Activated CD4-positive, alpha-beta T cell treated with anti-CD3 and anti-CD28 coated beads for 48 hours (primary cell): ENCODE measurements around the gene FLNB.
A peak's percentile ranks its signal among the peaks of the same experiment; 100 is the strongest.
"Not testable (repeated sequence)": the region's sequence is repeated elsewhere in the genome, so short reads cannot be mapped to it uniquely, and the experiment has no call there.

Experiments used
- DNase-seq: peaks from one replicate; pipeline ENCODE4 v3.0.0-alpha.2; 2020

The FLNB gene

DNA sequence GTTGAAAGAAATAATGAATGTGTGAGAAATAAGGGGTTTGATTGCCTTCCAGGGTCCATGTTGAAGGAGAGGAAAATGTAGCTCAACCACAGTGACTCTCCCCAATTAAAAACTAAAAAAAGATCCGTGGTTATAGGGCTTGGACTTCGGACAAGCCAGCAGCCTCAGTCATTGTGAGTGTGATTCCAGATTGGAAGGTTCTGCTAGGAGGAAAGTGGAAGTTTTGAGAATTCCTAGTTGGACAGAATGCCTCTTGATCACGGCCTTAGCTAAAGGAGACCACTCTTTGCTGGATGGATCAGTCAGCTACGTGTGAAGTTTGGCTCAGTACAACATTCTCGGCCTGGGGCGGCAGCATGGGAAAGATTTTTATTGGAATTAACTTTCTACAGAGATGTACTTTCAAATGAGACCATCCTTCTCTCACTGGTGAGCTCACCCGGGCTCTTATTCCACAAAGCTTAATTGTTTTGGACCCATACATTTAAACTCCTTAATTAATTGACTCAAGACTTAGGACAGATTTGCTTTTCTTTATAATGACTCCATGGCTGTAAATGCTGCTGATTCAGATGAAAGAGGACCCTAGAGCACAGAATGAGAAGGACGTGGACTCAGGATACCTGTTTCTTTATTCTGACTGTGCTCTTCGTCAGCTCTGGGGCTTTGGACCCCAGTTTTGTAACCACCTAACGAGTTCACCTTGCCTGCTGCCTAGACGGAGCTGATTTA lies 27.5 kb downstream of the FLNB start:
- DNase-seq = no peak

DNA sequence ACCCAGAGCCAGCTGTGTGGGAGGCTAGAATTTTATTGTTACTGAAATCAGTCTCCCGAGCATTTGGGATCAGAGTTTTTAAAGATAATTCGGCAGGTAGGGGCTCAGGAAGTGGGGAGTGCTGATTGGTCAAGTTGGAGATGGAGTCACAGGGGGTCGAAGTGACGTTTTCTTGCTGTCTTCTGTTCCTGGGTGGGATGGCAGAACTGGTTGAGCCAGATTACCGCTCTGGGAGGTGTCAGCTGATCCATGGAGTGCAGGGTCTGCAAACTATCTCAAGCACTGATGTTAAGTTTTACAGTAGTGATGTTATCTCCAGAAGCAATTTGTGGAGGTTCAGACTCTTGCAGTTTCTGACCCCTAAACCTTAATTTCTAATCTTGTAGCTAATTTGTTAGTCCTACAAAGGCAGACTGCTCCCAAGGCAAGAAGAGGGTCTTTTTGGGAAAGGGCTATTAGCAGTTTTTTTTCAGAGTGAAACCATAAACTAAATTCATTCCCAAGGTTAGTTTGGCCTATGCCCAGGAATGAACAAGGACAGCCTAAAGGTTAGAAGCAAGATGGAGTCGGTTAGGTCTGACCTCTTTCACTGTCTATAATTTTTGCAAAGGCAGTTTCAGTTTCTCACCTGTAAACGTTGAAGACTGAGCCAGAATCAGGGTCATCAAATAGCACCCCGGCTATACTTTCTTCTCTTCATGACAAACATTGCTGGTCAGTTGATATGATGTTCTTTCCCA lies 28.2 kb downstream of the FLNB start:
- DNase-seq = no peak

DNA sequence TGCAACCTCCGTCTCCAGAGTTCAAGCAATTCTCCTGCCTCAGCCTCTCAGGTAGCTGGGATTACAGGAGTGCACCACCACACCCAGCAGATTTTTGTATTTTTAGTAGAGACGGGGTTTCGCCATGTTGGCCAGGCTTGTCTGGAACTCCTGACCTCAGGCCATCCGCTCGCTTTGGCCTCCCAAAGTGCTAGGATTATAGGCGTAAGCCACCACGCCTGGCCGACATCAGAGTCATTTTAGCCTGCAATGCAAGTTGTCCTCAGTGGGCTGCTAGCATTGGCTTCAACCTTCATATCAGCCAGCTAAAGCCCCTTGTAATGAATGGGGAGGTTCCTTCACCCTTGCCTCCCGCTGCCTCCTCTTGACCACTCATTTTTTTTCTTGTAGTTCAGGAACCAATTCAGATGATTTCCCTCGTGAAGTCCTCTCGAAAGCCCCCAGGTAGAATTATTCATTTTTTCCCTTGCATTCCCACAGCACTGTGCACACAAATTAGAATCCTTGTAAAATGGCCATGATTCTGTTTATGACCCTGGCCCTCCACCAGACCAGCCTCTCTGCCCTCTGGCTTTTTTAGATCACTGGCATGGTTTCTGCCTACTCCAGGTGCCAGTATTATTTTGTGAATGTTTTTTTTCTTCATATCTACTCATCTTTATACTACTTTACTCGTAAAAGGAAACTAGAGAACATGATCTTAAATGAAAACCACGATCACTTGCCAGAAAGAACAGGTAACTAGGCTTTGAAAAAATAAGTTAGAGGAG lies 29.1 kb downstream of the FLNB start:
- DNase-seq = no peak

DNA sequence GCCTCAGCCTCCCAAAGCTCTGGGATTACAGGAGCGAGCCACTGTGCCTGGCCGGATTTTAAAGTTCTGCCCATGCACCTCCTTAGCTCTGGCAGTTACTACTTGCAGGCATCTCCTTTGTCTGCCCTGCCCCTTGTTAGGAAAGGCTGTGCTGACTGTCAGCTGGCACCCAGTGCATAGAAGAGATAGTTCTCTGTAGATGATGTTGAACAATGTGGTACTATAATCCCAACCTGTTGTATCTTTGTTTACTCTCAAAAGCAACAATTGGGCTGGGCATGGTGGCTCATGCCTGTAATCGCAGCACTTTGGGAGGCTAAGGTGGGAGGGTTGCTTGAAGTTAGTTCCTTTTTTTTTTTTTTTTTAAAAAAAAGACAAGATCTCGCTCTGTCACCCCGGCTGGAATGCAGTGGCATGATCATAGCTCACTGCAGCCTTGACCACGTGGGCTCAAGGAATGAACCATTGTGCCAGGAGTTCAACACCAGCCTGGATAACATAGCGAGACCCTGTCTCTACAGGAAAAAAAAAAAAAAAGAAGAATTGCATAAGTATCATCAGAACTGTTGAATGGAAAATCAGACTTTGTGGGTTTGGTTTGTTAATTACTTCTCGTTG lies 30.6 kb downstream of the FLNB start:
- no peak for DNase-seq

DNA sequence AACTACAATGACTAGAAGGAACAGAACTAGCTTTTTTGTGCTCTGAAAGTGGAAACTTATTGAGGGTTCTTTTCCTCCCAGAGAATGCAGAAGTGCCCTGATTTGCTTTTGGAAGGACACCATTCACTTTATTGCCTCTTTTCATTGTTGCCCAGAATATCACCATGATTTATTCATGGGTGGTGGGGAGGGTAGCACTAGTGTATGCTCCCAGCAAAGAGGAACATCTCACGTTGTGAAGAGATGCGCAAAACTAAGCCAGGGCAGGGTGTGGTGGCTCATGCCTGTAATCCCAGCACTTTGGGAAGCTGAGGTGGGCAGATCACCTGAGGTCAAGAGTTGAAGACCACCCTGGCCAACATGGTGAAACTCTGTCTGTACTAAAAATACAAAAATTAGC lies 31.4 kb downstream of the FLNB start:
- no peak for DNase-seq

DNA sequence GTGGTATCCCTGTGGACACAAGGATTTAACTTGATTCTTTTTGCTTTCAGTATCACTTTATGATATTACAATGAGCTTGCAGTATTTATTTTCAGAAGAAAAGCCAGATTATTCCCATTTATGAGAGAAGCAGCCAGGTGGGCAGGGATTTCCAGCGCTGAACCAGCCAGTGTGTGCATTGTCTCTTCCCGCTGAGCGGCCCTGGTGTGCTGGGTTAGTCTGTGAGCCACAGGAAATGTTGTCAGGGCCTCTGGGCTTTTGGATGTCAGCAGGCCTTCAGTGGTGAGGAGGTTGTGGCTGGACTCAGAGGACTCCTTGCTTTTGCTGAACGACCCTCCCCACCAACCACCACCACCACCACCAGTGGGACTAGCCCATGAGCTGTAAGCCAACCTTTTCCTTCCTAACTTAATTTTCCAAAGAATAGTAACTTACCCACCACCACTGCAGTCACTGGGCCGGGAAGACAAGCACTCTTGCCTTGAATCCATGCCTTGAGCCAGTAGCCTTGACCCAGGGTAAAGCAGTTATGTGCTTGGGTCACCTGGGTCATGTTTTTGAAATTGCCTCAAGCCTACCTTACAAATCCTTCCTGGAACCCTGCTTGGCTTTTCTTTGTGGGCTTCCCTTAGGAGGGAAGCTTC lies 33.1 kb downstream of the FLNB start:
- DNase-seq = no peak

DNA sequence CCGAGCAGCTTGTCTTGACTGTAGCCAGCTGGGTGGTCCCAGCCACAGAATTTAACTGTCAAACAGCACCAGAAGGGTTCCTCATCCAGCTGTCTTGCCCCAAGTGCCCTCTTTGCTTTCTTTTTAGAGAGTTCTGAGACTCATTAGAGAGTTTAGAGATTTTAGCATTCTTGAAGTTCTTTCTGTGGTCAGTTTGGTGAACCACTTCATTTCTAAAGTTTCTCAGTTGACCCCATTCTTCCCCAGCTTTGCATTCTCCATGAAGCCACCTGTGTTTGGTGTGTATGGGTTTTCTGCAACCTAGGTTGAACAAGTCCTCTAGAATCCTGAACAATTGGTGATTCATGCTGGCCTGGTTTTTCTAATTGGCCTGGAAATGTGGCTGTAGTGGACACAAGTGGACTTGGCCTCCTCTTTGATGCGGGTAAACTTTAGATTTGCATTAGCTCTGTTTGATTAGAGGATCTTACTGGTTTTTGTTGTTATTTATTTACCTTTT lies 33.7 kb downstream of the FLNB start:
- DNase-seq = no peak

DNA sequence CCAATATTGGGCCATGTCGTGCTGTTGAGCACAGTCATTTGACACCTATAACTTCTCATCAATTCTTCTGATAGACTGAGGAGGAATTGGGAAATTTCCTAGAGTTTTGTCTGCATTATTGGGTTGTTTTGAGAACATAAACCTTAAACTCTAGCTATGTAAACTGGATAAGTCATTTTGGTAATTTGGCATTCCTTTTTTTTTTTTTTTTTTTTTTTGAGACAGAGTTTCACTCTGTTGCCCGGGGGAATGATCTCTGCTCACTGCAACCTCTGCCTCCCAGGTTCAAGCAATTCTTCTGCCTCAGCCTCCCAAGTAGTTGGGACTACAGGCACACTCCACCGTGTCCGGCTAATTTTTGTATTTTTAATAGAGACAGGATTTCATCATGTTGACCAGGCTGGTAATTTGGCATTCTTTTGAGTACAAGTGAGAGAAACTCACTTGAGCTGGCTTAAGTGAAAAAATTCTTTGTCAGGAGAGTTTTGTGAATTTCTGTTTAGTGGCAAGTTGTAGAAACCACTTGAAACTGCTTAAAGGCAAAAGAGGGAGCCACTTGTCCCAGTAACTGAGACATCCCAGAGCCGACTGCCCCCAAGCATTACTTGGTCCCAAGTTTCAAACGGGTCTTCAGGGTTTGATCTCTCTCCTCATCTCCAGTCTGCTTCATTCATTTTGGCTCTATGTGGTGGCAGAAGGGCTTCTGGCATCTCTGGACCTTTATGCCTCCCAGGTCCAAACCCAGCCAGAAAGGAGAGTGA lies 34.9 kb downstream of the FLNB start:
- no peak for DNase-seq

DNA sequence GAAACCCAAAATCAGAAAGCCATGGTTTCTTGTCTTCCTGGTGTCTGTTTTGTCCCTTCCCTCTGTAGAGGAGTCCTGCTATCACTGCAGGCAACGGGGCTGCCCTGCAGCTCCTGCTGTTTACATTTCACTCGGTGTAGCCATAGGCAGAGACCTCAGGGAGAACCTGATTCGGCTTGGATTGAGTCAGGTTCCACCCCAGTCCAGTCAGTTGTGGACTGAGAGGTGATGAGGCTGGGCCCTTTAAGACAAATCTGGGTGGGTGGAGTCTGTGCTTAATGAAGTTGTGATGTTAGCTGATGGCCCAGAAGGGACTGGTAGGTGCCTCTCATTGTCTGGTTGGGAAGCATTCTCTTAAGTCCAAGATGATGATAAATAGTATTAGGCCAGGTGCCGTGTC lies 35.7 kb downstream of the FLNB start:
- DNase-seq = no peak

DNA sequence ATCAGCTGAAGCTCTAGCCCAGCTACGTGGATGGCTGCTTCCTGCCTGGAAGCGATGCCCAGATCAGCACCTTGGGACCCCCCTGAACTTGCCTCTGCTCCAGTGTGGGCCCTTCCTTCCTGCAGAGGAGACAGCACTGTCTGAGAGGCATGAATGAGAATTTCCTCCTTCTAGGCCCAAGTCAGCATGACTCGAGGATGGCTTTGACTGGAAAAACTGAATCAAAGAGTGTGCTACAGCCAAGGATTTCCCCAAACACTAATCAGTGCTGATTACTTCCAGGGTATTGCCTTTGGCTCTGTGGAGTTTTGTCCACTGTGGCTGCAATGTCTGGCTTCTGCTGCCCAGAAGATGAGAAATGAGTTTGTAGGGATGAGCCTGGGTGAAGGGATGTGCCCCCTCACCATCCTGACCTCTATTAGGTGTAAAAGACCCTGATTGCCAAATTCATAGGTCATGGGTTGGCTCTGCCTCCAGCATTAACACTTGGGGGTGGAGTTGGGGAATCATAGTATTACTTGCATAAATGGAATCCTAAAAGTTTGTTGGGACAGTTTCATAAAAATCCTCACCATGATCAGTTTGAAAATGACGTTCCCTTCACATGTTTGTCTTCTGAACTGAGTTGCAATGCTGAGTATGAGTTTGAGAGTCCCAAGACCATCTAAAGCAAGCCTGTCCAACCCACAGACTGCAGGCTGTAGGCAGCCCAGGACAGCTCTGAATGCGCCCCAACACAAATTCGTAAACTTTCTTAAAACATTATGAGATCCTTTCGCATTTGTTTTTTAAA lies 36.7 kb downstream of the FLNB start:
- DNase-seq = no peak

DNA sequence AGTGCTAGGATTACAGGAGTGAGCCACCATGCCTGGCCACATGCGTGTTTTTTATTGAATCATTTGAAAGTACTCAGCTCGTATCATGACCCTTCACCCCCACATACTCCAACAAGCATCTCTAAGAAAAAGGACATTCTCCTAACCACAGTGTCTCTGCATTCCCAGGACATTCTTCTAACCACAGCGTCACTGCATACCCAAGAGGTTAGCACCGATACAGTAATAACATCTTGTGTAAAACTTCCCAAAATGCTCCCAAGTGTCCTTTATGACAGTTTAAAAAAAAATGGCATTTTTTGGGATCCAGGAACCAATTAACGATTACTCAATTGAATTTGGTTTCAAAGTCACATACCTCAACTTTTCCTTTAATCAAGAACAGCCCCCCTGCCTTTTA lies 39.6 kb downstream of the FLNB start:
- DNase-seq = no peak

DNA sequence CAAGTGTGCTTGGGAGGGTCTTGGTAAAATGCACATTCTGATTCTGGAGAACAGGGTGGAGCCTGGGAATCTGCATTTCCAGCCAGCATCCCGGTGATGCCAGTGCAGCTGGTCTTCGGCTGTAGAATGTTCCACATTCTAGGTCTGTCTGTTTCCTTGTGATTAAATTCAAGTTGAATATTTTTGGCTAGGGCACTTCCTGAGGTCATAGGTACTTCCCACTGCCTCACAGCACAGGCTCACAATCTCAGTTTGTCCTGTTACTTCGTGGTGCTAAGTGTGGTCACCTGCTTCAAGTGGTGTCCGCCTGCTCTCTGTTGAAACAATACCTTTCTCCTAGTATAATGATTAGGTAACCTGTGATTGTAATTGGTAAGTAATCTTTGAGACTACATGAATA lies 40.1 kb downstream of the FLNB start:
- DNase-seq = no peak

DNA sequence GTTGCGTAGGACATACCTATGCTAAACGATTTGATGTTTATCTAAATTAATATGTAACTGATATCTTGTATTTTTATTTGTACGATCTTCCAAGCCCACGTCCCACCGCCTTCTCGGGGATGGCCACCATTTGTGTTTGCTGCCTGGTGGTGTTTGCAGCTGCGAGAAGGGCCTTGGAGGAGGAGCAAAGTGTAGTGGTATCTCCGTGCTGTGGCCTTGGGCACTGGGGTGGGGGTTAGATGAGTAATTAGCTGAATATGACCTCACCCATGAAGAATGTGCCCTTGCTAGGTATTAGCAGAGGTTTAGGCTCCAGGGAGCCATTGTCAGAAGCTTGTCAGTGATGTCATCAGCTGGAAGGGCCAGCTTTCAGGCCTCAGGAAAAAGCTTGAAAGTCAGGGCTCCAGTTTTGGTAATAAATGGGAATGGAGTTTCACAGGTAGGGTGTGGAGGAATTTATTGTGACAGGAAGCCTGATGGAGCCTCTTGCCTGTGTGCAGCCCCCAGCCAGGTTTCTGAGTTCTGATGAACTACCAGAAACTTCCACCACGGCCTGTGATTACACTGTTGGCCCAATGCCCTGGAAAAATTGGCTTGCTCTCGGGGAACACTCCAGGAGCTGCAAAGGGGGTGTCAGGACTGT lies 41.0 kb downstream of the FLNB start:
- no peak for DNase-seq

DNA sequence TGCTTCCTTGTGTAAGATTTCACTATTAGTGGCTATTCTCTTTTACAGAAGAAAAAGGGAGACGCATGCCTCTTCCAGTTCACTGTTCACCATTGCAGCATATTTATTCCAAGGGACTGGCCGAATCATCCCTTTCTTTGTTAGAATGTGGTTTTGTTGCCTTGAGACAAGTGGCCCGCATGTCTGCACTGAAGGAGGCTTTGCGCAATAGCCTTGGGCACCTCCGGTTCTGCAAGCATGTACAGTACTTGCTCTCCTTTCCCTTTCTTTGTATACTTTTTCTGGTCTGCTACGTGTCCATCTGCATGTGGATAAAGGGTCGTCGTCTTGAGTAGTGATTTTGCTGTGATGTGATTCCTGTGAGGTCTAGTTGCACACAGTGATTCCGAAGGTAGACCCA lies 43.0 kb downstream of the FLNB start:
- DNase-seq = no peak

DNA sequence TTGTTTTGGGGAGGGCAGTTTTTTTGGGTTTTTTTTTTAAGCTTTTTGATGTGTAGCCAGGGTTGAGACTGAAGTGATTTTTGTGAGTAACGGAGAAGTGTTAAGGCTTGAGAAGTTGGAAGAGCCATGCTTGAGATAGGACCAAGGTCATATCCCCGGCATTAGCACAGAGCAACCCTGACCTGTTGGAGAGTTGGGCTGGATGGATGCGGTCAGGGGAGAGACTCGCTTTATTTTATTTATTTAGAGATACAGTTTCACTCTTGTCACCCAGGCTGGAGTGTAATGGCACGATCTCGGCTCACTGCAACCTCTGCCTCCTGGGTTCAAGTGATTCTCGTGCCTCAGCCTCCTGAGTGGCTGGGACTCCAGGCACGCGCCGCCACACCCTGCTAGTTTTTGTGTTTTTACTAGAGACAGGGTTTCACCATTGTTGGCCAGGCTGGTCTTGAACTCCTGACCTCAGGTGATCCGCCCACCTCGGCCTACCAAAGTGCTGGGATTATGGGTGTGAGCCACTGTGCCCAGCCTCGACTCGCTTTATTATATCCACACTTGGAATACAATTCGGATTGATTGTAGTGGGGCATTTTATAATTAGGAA lies 43.5 kb downstream of the FLNB start:
- not testable (repeated sequence) for DNase-seq

DNA sequence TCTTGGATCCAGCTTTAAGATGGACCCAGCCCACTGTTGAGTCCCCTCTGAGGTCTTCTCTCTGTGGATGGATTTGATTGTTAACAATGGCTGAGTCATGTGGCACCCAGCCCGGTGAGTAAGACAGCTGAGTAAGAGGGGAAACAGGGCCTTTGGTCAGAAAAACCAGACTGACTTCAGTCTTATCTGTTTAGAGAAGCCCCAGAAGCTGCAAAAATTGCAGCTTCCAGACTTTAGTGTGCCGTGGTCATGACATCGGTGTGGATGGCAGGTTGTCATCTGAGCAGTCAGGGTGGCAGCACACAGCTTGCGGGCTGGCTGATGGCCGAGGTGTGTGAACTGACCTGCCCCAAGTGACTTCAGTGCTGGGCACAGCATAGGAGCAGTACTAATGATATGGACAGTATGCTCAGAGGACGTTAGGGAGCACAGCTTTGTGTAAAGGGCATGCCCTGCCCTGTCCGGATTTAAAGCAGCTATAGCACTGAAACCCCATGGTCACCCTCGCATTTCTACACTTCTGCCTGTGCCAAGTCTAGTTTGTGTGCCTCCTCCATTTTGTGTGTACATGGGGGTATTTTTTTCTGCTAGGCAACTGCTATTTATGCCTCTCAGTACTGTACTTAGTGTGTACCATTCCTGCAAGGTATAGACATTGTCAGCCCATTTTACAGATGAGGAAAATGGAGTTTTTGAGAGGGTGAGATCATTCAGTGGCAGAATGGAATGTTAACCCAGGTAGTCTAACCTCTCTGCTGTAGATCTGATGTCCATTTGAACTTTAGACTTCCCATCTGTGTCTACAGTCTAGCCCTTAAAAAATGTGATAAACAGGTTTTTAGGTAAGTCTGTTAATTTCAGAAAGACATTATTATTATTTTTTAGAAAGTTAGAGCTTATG lies 44.4 kb downstream of the FLNB start:
- DNase-seq = peak; percentile 71

DNA sequence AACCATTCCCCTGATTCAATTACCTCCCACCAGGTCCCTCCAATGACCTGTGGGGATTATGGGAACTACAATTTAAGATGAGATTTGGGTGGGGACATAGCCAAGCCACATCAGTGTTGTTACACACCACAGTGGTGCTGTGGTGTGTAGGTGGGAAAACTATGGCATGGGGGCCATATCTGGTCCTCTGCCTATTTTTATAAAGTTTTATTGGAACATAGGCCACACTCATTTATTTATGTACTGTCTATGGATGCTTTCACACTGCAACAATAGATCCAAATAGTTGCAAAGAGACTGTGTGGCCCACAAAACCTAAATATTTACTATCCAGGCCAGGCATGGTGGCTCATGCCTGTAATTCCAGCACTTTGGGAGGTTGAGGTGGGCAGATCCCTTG lies 46.4 kb downstream of the FLNB start:
- no peak for DNase-seq

DNA sequence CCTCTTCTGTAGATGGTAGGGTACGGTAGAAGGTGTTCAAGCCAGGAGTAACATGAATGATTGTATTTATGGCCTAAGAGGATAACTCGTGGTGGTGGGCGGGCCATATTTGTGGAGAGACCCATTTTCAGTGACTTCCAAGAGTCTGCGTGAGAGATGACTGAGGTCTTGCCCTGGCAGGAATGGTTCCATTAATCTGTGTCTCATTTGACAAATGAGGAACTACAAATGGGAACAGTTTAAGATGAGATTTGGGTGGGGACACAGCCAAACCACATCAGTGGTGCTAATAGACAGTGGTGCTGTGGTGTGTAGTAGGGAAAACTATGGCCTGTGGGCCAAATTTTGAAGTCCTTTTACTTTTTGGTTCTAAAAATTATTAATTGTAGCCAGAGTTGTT lies 47.1 kb downstream of the FLNB start:
- no peak for DNase-seq

DNA sequence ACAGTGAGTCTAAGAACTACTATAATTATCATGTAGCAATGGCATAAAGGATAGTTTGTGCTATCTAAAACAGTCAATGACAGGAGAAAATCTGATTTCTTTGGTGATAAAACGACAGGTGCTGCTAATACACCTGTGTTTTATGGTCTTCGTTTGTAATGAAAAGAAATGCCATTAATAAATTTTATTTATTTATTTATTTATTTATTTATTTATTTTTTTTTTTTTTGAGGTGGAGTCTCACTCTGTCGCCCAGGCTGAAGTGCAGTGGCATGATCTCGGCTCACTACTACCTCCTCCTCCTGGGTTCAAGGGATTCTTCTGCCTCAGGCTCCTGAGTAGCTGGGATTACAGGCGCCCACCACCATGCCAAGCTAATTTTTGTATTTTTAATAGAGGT lies 47.7 kb downstream of the FLNB start:
- DNase-seq = not testable (repeated sequence)
